ENCODE measurements around the gene TCFL5.

The TCFL5 gene

GRCh38 chr20:62900052-62900691 lies 38.5 kb upstream of the TCFL5 start:
- H3K27ac Mint-ChIP-seq = peak overlapping the region; percentile 68
- no peak overlapping the region for H3K4me3 Mint-ChIP-seq
- peaks cover 21% of the 10 kb centered on the region for H3K36me3 Mint-ChIP-seq
- H3K9me3 Mint-ChIP-seq = no peaks in the 10 kb centered on the region
- peaks cover 23% of the 10 kb centered on the region for H3K4me1 Mint-ChIP-seq
- peak; percentile 77 to 78 for DNase-seq (ENCODE audit: low spot score in 2 of 2)
- no peaks in the 10 kb centered on the region for H3K27me3 Mint-ChIP-seq
- ATAC-seq (ENCODE audit: low read depth) = peak; percentile 91

- DNase-seq (ENCODE audit: low spot score in 2 of 2) = no peak
- H3K9me3 Mint-ChIP-seq = no peaks in the 10 kb centered on the region
- no peaks in the 10 kb centered on the region for H3K27me3 Mint-ChIP-seq
- peak overlapping the region; percentile 68 for H3K27ac Mint-ChIP-seq
- H3K4me3 Mint-ChIP-seq = no peak overlapping the region
- peaks cover 23% of the 10 kb centered on the region for H3K4me1 Mint-ChIP-seq
- H3K36me3 Mint-ChIP-seq = peaks cover 17% of the 10 kb centered on the region
- no peak for ATAC-seq (ENCODE audit: low read depth)
These were observed 38.0 kb upstream of the TCFL5 start for GRCh38 chr20:62899633-62900051.

- no peaks in the 10 kb centered on the region for H3K27me3 Mint-ChIP-seq
- DNase-seq (ENCODE audit: low spot score in 2 of 2) (no peak), ATAC-seq (ENCODE audit: low read depth) (no peak)
- no peaks in the 10 kb centered on the region for H3K9me3 Mint-ChIP-seq
- H3K4me3 Mint-ChIP-seq = no peak overlapping the region
- peak overlapping the region; percentile 68 for H3K27ac Mint-ChIP-seq
- peaks cover 23% of the 10 kb centered on the region for H3K4me1 Mint-ChIP-seq
- peaks cover 19% of the 10 kb centered on the region for H3K36me3 Mint-ChIP-seq
These were observed 37.5 kb upstream of the TCFL5 start for GRCh38 chr20:62898970-62899632.

GRCh38 chr20:62898093-62898964 lies 36.7 kb upstream of the TCFL5 start:
- H3K27me3 Mint-ChIP-seq = no peaks in the 10 kb centered on the region
- DNase-seq (ENCODE audit: low spot score in 2 of 2) (no peak), ATAC-seq (ENCODE audit: low read depth) (no peak)
- peak overlapping the region; percentile 18 for H3K27ac Mint-ChIP-seq
- no peaks in the 10 kb centered on the region for H3K9me3 Mint-ChIP-seq
- H3K4me1 Mint-ChIP-seq = peaks cover 23% of the 10 kb centered on the region
- H3K36me3 Mint-ChIP-seq = peaks cover 15% of the 10 kb centered on the region
- no peak overlapping the region for H3K4me3 Mint-ChIP-seq

GRCh38 chr20:62897666-62898065 lies 36.0 kb upstream of the TCFL5 start:
- H3K27ac Mint-ChIP-seq = no peak overlapping the region
- no peak for ATAC-seq (ENCODE audit: low read depth)
- no peak for DNase-seq (ENCODE audit: low spot score in 2 of 2)
- H3K36me3 Mint-ChIP-seq = peaks cover 16% of the 10 kb centered on the region
- H3K9me3 Mint-ChIP-seq = no peaks in the 10 kb centered on the region
- H3K27me3 Mint-ChIP-seq = no peaks in the 10 kb centered on the region
- H3K4me3 Mint-ChIP-seq = no peak overlapping the region
- peaks cover 23% of the 10 kb centered on the region for H3K4me1 Mint-ChIP-seq

- H3K9me3 Mint-ChIP-seq = no peaks in the 10 kb centered on the region
- no peak overlapping the region for H3K4me3 Mint-ChIP-seq
- ATAC-seq (ENCODE audit: low read depth) (no peak), DNase-seq (ENCODE audit: low spot score in 2 of 2) (no peak)
- H3K27me3 Mint-ChIP-seq = no peaks in the 10 kb centered on the region
- H3K27ac Mint-ChIP-seq = no peak overlapping the region
- H3K4me1 Mint-ChIP-seq = peaks cover 23% of the 10 kb centered on the region
- peaks cover 22% of the 10 kb centered on the region for H3K36me3 Mint-ChIP-seq
These were observed 34.9 kb upstream of the TCFL5 start for GRCh38 chr20:62896526-62896925.

GRCh38 chr20:62895539-62895938 lies 33.9 kb upstream of the TCFL5 start:
- ATAC-seq (ENCODE audit: low read depth) = no peak
- H3K9me3 Mint-ChIP-seq = no peaks in the 10 kb centered on the region
- no peak overlapping the region for H3K4me3 Mint-ChIP-seq
- H3K27ac Mint-ChIP-seq = no peak overlapping the region
- DNase-seq (ENCODE audit: low spot score in 2 of 2) = no peak
- H3K27me3 Mint-ChIP-seq = no peaks in the 10 kb centered on the region
- H3K36me3 Mint-ChIP-seq = peaks cover 28% of the 10 kb centered on the region
- peaks cover 21% of the 10 kb centered on the region for H3K4me1 Mint-ChIP-seq

- ATAC-seq (ENCODE audit: low read depth) (no peak), DNase-seq (ENCODE audit: low spot score in 2 of 2) (no peak)
- Mint-ChIP-seq H3K27me3 (no peaks in the 10 kb centered on the region), H3K4me1 (peaks cover 14% of the 10 kb centered on the region), H3K4me3 (no peak overlapping the region), H3K27ac (no peak overlapping the region), H3K36me3 (peaks cover 32% of the 10 kb centered on the region), H3K9me3 (no peaks in the 10 kb centered on the region)
These were observed 32.6 kb upstream of the TCFL5 start for GRCh38 chr20:62894261-62894660.

- Mint-ChIP-seq H3K27ac (no peak overlapping the region), H3K27me3 (no peaks in the 10 kb centered on the region), H3K9me3 (no peaks in the 10 kb centered on the region), H3K4me1 (peaks cover 8% of the 10 kb centered on the region), H3K4me3 (no peak overlapping the region), H3K36me3 (peaks cover 32% of the 10 kb centered on the region)
- no peak for DNase-seq (ENCODE audit: low spot score in 2 of 2)
- no peak for ATAC-seq (ENCODE audit: low read depth)
These were observed 32.1 kb upstream of the TCFL5 start for GRCh38 chr20:62893700-62894099.

GRCh38 chr20:62892348-62893304 lies 31.0 kb upstream of the TCFL5 start:
- H3K4me1 Mint-ChIP-seq = peaks cover 2% of the 10 kb centered on the region
- peaks cover 35% of the 10 kb centered on the region for H3K36me3 Mint-ChIP-seq
- H3K9me3 Mint-ChIP-seq = no peaks in the 10 kb centered on the region
- ATAC-seq (ENCODE audit: low read depth) (no peak), DNase-seq (ENCODE audit: low spot score in 2 of 2) (no peak)
- no peaks in the 10 kb centered on the region for H3K27me3 Mint-ChIP-seq
- no peak overlapping the region for H3K27ac Mint-ChIP-seq
- no peak overlapping the region for H3K4me3 Mint-ChIP-seq

GRCh38 chr20:62891111-62891510 lies 29.5 kb upstream of the TCFL5 start:
- H3K36me3 Mint-ChIP-seq = peaks cover 35% of the 10 kb centered on the region
- H3K27ac Mint-ChIP-seq = no peak overlapping the region
- ATAC-seq (ENCODE audit: low read depth) = no peak
- no peaks in the 10 kb centered on the region for H3K27me3 Mint-ChIP-seq
- no peaks in the 10 kb centered on the region for H3K9me3 Mint-ChIP-seq
- no peak overlapping the region for H3K4me3 Mint-ChIP-seq
- peaks cover 2% of the 10 kb centered on the region for H3K4me1 Mint-ChIP-seq
- no peak for DNase-seq (ENCODE audit: low spot score in 2 of 2)

GRCh38 chr20:62890444-62890843 lies 28.8 kb upstream of the TCFL5 start:
- no peak overlapping the region for H3K4me3 Mint-ChIP-seq
- H3K36me3 Mint-ChIP-seq = peaks cover 31% of the 10 kb centered on the region

GRCh38 chr20:62889871-62890270 lies 28.2 kb upstream of the TCFL5 start:
- no peak overlapping the region for H3K27ac Mint-ChIP-seq
- ATAC-seq (ENCODE audit: low read depth) = no peak
- no peaks in the 10 kb centered on the region for H3K4me1 Mint-ChIP-seq
- H3K36me3 Mint-ChIP-seq = peaks cover 28% of the 10 kb centered on the region
- no peaks in the 10 kb centered on the region for H3K27me3 Mint-ChIP-seq
- DNase-seq (ENCODE audit: low spot score in 2 of 2) = no peak
- H3K4me3 Mint-ChIP-seq = no peak overlapping the region
- no peaks in the 10 kb centered on the region for H3K9me3 Mint-ChIP-seq

More at GRCh38 chr20:62890444-62890843, 28.8 kb upstream of the TCFL5 start:
- DNase-seq (ENCODE audit: low spot score in 2 of 2) = no peak
- ATAC-seq (ENCODE audit: low read depth) = no peak
- Mint-ChIP-seq H3K27ac (no peak overlapping the region), H3K4me1 (peaks cover 2% of the 10 kb centered on the region), H3K27me3 (no peaks in the 10 kb centered on the region), H3K9me3 (no peaks in the 10 kb centered on the region)

Data from memory B cell (primary cell).